Peyer's patch (tissue), 4 donors: ENCODE results near the gene JAZF1.

Experiments
- POLR2A ChIP-seq, 2 donors: fragments of 450-650 bp; IDR thresholded peaks; one replicate each; pipeline ENCODE4 v1.5.1; 2017; ENCODE audit warnings: antibody characterized with exemption in 2 of 2, mild to moderate bottlenecking in 2 of 2, moderate library complexity in 2 of 2
- TF ChIP-seq, protein P1 (sequence below), 6 experiments: fragments of 450-650 bp in 4 of 6; fragments of 200-600 bp in 2 of 6; sonication (generic) in 1 of 6; IDR thresholded peaks; one replicate each; pipeline ENCODE4 v1.5.1; 2017 to 2019; ENCODE audit warnings: antibody characterized with exemption in 6 of 6, mild to moderate bottlenecking in 3 of 6, moderate library complexity in 1 of 6

DNA sequence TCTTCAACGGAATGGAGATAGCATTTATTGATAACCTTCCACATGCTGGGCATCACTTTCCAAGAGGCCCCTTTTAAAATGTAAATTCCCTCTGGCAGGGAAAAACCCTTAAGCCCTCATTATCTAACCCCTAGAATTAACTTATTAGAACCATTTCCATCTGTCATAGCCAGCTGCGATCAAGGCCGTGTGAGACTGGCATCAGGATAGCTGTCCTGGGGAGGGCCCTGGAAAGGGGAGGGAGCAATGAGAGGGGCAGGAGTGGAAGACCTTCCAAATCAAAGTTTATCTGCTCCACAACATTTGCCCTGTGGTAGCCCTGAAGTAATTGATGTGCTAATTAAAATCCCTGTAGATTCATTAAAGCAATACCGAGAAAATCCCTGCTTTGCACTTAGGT lies 45.0 kb upstream of the JAZF1 start:
- TF ChIP-seq, protein P1, sequence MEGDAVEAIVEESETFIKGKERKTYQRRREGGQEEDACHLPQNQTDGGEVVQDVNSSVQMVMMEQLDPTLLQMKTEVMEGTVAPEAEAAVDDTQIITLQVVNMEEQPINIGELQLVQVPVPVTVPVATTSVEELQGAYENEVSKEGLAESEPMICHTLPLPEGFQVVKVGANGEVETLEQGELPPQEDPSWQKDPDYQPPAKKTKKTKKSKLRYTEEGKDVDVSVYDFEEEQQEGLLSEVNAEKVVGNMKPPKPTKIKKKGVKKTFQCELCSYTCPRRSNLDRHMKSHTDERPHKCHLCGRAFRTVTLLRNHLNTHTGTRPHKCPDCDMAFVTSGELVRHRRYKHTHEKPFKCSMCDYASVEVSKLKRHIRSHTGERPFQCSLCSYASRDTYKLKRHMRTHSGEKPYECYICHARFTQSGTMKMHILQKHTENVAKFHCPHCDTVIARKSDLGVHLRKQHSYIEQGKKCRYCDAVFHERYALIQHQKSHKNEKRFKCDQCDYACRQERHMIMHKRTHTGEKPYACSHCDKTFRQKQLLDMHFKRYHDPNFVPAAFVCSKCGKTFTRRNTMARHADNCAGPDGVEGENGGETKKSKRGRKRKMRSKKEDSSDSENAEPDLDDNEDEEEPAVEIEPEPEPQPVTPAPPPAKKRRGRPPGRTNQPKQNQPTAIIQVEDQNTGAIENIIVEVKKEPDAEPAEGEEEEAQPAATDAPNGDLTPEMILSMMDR (IDR thresholded peaks at IDR 0.05): no peak
- TF ChIP-seq POLR2A (IDR thresholded peaks at IDR 0.05): no peak
